ENCODE data around the gene ERBB2. TPM values are rescaled to one million over a fixed set of nuclear protein-coding genes. Genes with fewer than 3 reads are reported as not detected.
A peak's percentile ranks its signal among the peaks of the same experiment; 100 is the strongest.

Gene ERBB2
- total RNA-seq, 1 experiment from 2014 or later = 51.1 TPM

DNA sequence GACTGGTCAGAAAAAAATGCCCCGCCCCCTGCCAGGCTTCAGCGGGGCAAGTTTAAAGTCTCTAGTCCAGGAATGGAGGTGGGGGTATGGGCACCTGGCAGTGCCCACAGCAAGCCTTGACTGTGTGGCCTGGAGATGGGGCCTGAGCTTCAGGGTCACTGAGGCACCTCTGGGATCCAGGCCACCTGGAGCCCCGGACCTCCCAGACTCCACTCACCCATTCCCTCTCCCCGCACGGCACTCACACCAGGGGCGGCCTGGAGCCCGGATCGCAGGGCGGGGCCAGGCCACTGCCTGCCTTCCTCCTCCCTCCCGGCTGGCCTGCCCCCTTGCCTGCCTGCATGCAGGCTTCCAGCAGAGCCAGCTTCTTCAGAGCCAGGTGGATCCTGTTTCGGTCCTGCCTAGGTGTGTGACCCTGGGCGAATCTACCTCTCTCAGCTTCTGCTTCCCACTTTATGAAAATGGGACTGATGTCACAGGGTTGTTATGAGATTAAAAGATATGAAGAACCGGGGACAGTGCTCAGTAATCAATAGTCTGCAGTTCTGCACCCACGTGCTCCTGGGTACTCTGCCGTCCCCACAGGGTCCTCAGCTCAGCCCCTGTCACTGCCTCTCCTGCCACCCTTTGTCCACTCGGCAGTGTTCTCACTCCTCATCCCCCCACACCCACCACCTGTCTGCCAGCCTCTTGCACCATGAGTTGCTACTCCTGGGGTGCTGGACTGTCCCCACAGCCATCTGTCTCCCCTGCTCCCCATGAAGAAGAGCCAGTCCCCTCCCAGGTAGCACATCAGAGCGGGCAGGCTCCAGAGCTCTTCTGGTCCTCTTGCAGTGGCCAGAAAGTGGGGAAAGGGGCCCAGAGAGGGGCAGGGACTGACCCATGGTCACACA, 35.9 kb upstream of the ERBB2 start:
- peak; percentile 75 for DNase-seq (ENCODE audit: low read depth)
- in situ Hi-C loops (cut with HindIII; ENCODE audit: low pct_unique_long_range_greater_than_20kb, low sequenced_read_pairs) = no loop called here

DNA sequence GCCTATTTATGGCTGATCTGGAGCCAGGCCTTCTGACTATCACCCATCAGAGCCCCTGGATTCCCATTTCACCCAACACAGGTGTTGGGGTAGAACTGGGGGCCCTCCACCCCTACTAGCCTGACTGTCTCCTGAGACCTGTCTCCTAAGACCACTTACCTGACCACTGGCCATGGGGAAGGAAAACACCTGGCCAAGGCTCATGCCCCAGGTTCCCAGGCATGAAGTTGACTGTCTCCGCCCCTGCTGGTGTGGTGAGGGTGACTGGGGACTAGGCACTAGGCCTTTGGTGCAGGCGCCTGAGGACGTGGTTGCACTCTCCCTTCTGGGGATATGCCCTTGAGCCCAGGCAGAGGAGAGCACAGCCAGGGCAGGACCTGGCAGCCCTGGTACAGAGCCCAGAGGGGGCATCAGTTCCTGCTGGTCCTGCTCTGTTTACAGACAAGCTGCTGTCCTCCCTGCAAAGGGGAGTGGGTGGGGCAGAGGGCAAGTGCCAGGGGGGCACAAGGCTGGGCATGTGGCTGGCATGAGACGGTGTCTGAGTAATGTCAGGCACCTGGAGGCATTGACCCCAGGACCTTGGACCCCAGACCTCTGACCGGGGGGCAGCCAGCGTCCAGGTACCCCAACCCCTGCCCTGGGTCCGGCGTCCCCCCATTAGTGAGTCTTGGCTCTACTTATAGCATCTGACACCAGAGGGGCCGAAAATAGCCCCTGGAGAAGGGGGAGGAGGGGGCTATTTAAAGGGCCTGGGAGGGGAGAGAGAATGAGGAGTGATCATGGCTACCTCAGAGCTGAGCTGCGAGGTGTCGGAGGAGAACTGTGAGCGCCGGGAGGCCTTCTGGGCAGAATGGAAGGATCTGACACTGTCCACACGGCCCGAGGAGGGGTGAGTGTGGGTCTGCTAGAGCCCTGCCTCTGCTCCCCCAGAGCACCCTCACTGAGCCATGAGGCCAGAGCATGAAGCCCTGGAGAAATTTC, 35.0 kb upstream of the ERBB2 start, which contains the start of gene TCAP:
TCAP (plus strand) TSS at position 769 of the 981 bp plus-strand sequence; CDS start at position 780, 11 bp downstream.
- DNase-seq (ENCODE audit: low read depth) = no peak
- in situ Hi-C loops (cut with HindIII; ENCODE audit: low pct_unique_long_range_greater_than_20kb, low sequenced_read_pairs) = no loop called here

DNA sequence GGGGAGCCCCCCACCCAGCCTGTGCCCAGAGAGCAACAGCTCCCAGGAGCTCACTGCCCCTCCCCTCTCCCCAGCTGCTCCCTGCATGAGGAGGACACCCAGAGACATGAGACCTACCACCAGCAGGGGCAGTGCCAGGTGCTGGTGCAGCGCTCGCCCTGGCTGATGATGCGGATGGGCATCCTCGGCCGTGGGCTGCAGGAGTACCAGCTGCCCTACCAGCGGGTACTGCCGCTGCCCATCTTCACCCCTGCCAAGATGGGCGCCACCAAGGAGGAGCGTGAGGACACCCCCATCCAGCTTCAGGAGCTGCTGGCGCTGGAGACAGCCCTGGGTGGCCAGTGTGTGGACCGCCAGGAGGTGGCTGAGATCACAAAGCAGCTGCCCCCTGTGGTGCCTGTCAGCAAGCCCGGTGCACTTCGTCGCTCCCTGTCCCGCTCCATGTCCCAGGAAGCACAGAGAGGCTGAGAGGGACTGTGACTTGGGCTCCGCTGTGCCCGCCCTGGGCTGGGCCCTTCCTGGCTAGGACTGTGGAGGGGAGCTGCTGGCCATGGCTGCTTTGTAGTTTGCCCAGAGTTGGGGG, 34.1 kb upstream of the ERBB2 start:
- in situ Hi-C loops (cut with HindIII; ENCODE audit: low pct_unique_long_range_greater_than_20kb, low sequenced_read_pairs) = no loop called here
- no peak for DNase-seq (ENCODE audit: low read depth)

DNA sequence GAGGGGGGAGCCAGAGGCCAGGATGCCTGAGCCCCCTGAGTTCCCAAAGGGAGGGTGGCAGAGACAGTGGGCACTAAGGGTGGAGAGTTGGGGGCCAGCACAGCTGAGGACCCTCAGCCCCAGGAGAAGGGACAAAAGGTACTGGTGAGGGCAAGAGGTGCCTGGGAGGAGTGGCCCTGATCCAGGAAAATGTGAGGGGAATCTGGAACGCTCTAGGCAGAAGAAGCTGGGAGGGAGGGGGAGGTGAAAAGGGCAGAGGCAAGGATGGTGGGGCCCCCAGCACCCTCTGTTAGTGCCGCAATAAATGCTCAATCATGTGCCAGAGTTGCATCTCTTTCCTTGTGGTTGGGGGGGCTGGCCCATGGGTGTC, 33.6 kb upstream of the ERBB2 start:
- in situ Hi-C loops (cut with HindIII; ENCODE audit: low pct_unique_long_range_greater_than_20kb, low sequenced_read_pairs) = no loop called here

DNA sequence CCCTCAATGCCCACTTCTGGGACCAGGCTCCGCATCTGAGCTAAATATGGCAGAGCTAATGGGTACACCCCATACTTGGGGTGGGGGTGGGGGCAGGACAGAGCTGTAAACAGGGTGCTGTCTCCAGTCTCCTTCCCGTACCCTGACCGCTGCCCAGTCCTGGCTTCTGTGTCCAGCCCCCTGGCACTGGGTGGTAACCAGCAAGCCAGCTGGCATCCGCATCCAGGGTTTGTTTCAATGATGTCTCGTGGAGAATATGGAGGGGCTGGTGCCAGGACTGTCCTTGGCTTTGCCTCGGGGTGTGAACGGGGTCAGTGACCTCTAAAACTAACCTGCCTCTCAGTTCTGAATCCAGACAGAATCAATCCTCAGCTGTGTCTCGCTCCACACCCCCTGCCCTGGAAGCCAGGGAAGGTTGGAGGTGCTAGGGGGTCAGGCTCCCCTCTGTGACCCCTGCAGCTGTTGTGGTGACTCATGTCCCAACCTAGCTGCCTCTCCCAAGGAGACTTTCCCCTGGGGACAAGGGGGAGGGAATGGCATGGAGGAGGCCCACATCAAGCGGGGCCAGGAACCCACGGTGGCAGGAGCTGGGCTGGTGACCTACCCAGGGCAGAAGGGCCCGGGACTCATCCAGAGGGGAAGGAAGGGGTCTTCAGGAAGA, 33.1 kb upstream of the ERBB2 start:
- no peak for DNase-seq (ENCODE audit: low read depth)
- in situ Hi-C loops (cut with HindIII; ENCODE audit: low pct_unique_long_range_greater_than_20kb, low sequenced_read_pairs) = no loop called here

More for the DNA sequence above, 33.6 kb upstream of the ERBB2 start:
- DNase-seq (ENCODE audit: low read depth) = no peak

DNA sequence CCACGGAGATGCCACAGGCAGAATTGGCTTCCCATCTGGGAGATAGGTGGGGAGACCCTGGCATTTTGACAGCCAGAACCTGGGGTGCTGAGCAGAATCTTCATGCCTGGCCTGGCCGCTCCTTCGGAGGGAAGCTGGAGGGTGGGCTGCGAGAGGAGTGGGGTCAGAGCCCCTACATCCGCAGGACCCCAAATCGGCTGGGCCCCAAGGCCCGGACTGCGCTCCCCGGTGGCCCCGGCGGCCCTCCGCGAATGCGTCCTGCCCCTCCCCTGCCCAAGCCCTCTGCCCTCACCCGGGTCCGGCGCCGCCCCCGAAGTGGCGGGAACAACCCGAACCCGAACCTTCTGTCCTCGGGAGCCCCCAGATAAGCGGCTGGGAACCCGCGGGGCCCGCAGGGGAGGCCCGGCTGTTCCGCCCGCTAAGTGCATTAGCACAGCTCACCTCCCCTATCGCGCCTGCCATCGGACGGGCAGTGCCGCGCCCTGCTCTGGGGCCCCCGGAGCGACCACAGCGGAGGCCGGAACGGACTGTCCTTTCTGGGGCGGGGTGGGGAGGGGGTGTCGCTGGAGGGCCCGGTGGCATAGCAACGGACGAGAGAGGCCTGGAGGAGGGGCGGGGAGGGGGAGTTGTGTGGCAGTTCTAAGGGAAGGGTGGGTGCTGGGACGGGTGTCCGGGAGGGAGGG, 32.5 kb upstream of the ERBB2 start:
- no peak for DNase-seq (ENCODE audit: low read depth)
- in situ Hi-C loops (cut with HindIII; ENCODE audit: low pct_unique_long_range_greater_than_20kb, low sequenced_read_pairs) = no loop called here

DNA sequence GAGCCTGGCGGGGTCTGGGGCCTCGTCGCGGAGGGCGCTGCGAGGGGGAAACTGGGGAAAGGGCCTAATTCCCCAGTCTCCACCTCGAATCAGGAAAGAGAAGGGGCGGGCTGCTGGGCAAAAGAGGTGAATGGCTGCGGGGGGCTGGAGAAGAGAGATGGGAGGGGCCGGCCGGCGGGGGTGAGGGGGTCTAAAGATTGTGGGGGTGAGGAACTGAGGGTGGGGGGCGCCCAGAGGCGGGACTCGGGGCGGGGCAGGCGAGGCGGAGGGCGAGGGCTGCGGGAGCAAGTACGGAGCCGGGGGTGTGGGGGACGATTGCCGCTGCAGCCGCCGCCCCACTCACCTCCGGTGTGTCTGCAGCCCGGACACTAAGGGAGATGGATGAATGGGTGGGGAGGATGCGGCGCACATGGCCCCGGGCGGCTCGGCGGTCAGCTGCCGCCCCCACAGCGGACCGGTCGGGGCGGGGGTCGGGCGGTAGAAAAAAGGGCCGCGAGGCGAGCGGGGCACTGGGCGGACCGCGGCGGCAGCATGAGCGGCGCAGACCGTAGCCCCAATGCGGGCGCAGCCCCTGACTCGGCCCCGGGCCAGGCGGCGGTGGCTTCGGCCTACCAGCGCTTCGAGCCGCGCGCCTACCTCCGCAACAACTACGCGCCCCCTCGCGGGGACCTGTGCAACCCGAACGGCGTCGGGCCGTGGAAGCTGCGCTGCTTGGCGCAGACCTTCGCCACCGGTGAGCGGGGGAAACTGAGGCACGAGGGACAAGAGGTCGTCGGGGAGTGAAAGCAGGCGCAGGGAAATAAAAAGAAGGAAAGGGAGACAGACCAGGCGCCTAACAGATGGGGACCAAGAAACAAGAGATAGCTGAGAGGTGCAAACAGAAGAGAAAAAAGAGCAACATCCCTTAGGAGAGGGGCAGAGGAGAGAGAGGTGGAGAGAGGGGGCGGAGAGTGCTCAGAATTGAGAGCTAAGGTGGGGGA, 31.6 kb upstream of the ERBB2 start, which contains the start of gene PNMT:
PNMT (plus strand) TSS at position 509 of the 980 bp plus-strand sequence; CDS start at position 532, 23 bp downstream.
- in situ Hi-C loops (cut with HindIII; ENCODE audit: low pct_unique_long_range_greater_than_20kb, low sequenced_read_pairs) = no loop called here
- no peak for DNase-seq (ENCODE audit: low read depth)

DNA sequence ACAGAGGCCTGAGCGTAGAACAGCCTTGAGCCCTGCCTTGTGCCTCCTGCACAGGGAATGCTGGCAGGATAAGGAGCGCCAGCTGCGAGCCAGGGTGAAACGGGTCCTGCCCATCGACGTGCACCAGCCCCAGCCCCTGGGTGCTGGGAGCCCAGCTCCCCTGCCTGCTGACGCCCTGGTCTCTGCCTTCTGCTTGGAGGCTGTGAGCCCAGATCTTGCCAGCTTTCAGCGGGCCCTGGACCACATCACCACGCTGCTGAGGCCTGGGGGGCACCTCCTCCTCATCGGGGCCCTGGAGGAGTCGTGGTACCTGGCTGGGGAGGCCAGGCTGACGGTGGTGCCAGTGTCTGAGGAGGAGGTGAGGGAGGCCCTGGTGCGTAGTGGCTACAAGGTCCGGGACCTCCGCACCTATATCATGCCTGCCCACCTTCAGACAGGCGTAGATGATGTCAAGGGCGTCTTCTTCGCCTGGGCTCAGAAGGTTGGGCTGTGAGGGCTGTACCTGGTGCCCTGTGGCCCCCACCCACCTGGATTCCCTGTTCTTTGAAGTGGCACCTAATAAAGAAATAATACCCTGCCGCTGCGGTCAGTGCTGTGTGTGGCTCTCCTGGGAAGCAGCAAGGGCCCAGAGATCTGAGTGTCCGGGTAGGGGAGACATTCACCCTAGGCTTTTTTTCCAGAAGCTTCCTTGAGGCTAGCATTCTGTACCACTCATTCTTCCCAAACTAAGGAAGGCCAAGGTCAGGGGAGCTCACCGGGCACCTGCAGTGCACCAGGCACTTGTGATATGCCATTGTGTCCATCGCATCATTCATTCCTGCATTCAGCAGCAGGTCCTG, 29.7 kb upstream of the ERBB2 start:
- in situ Hi-C loops (cut with HindIII; ENCODE audit: low pct_unique_long_range_greater_than_20kb, low sequenced_read_pairs) = no loop called here
- DNase-seq (ENCODE audit: low read depth) = no peak

DNA sequence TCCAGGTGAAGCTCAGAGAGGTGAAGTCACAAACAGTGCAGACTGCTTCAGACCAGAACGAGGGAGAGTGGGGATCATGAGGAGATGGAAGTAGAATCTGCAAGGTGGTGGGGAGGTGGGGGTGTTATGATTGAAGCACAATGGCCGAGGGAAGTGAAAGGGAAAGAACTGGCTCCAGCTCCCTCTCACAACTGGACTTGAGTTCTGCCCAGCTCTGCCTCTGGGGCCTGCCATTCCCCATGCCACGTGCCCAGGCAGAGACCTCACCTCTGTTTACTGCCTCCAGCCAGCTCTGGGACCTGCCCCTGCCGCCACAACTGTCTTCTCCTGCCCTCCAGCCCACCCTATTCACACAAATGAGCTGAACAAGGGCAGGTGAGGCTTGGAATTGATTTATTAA, 29.1 kb upstream of the ERBB2 start:
- in situ Hi-C loops (cut with HindIII; ENCODE audit: low pct_unique_long_range_greater_than_20kb, low sequenced_read_pairs) = no loop called here
- DNase-seq (ENCODE audit: low read depth) = no peak

DNA sequence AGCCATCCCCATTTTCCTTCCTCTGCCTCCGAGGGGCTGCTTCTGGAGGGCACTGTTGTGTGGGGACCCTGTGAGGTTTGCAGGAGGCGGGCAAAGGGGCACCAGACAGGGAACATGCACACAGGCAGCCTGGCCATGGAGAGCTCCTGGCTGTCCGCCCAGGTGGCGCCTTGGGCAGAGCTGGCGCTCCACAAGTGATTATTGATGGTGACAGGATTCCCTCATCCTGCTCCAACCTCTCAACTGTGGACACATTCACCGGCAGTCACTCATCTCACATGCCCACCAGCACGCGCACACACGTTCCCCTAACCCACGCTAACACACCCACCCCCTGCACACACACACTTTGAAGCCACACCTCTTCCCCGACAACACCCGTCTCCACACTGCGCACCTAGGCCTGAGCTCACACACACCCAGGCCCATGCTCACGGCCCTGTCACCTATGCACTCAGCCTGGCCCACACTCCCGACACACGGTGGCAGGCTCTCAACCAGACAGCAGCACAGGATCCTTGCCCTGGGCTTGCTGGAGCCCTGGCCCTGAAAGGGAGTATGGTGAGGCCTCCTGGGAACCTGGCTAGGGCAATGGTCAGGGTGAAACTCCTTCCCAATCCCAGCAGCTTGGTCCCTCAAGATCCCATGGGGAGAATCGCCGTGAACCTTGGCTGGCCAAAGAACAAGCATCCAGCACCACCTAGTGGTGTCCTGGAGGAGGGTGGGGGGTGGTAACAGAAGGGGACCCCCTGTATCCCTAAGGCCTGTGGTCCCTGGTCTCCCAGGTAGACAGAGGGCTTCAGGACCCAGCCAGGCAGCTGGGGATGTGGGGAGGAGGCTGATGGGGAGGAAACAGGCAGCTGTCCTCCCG, 28.0 kb upstream of the ERBB2 start:
- no peak for DNase-seq (ENCODE audit: low read depth)
- in situ Hi-C loops (cut with HindIII; ENCODE audit: low pct_unique_long_range_greater_than_20kb, low sequenced_read_pairs) = no loop called here

DNA sequence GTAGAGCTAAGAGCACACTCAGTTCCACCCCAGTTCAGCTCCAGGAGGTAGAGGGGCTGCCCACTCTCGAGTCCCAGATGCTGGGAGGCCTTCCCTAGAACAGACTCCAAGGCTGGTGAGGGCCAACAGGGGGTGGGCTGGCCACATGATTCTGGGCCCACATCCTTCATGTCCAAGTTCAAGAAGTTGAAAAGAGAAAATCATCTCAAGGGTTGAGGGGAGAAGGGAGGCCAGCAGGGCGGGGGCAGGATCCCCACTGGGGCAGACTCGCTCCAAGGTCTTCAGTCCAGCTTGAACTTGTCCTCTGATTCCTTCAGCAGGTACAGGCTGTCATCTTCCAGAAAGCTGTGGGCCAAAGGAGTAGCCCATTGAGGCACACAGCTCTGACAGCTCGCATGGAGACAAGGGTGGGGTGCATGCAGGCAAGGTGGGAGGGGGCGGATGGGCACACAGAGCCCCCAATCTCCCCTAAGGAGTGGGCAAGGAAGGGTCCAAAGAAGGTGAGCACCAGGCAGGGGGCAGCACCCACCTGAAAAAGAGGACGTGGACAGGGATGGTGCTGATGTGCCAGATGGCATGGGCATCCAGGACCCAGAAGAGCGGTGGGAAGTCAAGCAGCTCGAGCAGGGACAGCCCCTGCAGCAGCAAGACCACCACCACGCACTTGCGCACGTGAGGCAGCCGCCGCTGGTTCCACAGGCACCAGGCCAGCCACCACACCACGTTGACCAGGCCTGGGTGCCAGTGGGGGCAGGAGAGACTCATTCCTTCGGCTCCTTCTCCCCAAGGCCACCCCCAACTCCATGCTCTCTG, 27.1 kb upstream of the ERBB2 start:
- in situ Hi-C loops (cut with HindIII; ENCODE audit: low pct_unique_long_range_greater_than_20kb, low sequenced_read_pairs) = no loop called here
- no peak for DNase-seq (ENCODE audit: low read depth)

DNA sequence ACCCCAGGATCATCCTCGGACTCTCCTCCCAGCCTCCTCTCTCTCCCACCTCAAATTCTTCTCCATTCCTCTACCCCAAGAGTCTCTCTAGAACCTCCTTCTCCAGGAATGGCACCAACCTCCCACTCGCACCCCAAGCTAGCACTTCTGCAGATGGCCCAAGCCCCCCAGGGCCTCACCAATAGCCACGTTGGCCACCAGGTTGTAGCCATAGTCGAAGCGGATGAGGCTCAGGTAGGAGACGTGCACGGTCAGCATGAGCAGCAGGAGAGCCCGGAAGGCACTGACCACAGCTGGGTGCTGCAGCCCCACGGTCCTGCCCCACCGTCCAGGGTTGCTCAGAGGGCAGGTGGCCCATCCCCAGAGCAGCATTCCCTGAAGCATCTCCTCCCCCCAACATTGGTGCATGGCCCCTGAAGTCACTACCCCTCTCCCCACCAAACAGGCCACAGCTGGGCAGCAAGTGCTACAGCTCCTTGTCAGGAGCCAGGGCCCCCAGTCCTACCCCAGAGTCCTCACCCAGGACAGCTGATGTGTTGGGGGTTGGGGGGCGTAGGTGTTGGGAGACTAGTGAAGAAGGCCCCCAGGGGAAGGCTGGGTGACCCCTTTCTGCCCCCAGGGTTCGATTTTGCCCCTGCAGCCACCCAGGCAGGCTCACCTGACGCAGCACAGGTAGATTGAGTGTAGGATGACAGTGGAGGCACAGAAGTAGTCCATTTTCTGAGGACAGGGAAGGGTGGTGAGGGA, 26.4 kb upstream of the ERBB2 start:
- in situ Hi-C loops (cut with HindIII; ENCODE audit: low pct_unique_long_range_greater_than_20kb, low sequenced_read_pairs) = no loop called here
- no peak for DNase-seq (ENCODE audit: low read depth)

DNA sequence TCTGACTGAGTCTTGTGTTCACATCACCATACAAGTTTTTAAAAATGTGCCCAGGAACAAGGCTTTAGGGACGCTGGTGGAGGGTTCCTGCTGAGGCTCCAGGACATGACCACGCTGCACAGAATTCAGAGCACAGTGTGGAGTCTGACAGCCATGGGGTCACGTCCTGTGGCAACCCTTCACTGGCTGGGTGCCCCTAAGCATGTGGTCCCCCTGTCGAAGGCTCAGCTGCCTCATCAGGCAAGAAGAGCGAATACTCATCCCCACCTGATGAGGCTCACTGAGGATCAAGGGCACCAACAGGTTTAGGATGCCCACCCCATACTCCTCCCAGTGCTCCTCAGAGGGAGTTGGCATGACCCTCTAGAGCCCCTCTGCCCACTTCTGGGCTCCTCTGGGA, 25.7 kb upstream of the ERBB2 start:
- in situ Hi-C loops (cut with HindIII; ENCODE audit: low pct_unique_long_range_greater_than_20kb, low sequenced_read_pairs) = no loop called here
- no peak for DNase-seq (ENCODE audit: low read depth)

Data from Caki2 (cell line).